Neural crest cell (in vitro differentiated cells): ENCODE measurements around the gene EIF2AK2. TPM values are rescaled to one million over a fixed set of nuclear protein-coding genes. Genes with fewer than 3 reads are reported as not detected.

ENCODE experiments used
- DNase-seq: peaks from one replicate; pipeline ENCODE4 v3.0.0; 2021; ENCODE audit warnings: low read depth, mixed read lengths, low spot score
- H3K27ac Mint-ChIP-seq: one replicate; pipeline ENCODE4 v1.8.0; 2021; ENCODE audit warnings: mild to moderate bottlenecking, mixed read lengths; ENCODE audit not compliant: unreplicated experiment
- H3K27me3 Mint-ChIP-seq: 2 replicates; pipeline ENCODE4 v1.8.0; 2021; ENCODE audit warnings: low read depth, mild to moderate bottlenecking, mixed read lengths
- H3K36me3 Mint-ChIP-seq: 2 replicates; pipeline ENCODE4 v1.8.0; 2021; ENCODE audit warnings: low read depth, mild to moderate bottlenecking, mixed read lengths
- H3K4me1 Mint-ChIP-seq: 2 replicates; pipeline ENCODE4 v1.8.0; 2021; ENCODE audit warnings: mixed read lengths
- H3K4me3 Mint-ChIP-seq: one replicate; pipeline ENCODE4 v1.8.0; 2021; ENCODE audit warnings: mild to moderate bottlenecking, mixed read lengths
- H3K9me3 Mint-ChIP-seq: 2 replicates; pipeline ENCODE4 v1.8.0; 2021; ENCODE audit warnings: mixed read lengths
- CTCF ChIP-seq: fragments of 200-600 bp; sonication (generic); conservative IDR thresholded peaks from 2 replicates; pipeline ENCODE4 v1.5.0; 2021; ENCODE audit warnings: antibody characterized with exemption, mild to moderate bottlenecking
- total RNA-seq: library from RNA; stranded (reverse); gene quantifications from 2 replicates; pipeline ENCODE4 v1.2.1, GENCODE V29; 2021

EIF2AK2 gene
- total RNA-seq, 1 donor from 2014 or later: 34.1 TPM

GRCh38 chr2:37191253-37191652, 34.5 kb upstream of the EIF2AK2 start:
- no peaks in the 10 kb centered on the region for H3K27me3 Mint-ChIP-seq
- no peak for DNase-seq
- H3K4me1 Mint-ChIP-seq: peaks cover 8% of the 10 kb centered on the region
- no peak overlapping the region for H3K27ac Mint-ChIP-seq
- TF ChIP-seq CTCF: no peak
- no peak overlapping the region for H3K4me3 Mint-ChIP-seq
- H3K9me3 Mint-ChIP-seq: no peaks in the 10 kb centered on the region
- no peaks in the 10 kb centered on the region for H3K36me3 Mint-ChIP-seq

GRCh38 chr2:37190290-37190689, 33.5 kb upstream of the EIF2AK2 start:
- peaks cover 8% of the 10 kb centered on the region for H3K4me1 Mint-ChIP-seq

GRCh38 chr2:37189452-37190153, 32.8 kb upstream of the EIF2AK2 start:
- DNase-seq: no peak
- H3K4me1 Mint-ChIP-seq: peaks cover 8% of the 10 kb centered on the region
- H3K4me3 Mint-ChIP-seq: no peak overlapping the region
- peak overlapping the region; percentile 52 for H3K27ac Mint-ChIP-seq
- no peaks in the 10 kb centered on the region for H3K27me3 Mint-ChIP-seq
- TF ChIP-seq CTCF: no peak
- H3K36me3 Mint-ChIP-seq: no peaks in the 10 kb centered on the region
- no peaks in the 10 kb centered on the region for H3K9me3 Mint-ChIP-seq

More at GRCh38 chr2:37190290-37190689, 33.5 kb upstream of the EIF2AK2 start:
- no peak for TF ChIP-seq CTCF
- Mint-ChIP-seq H3K4me3 (no peak overlapping the region), H3K9me3 (no peaks in the 10 kb centered on the region), H3K36me3 (no peaks in the 10 kb centered on the region), H3K27me3 (no peaks in the 10 kb centered on the region), H3K27ac (no peak overlapping the region)
- no peak for DNase-seq

- Mint-ChIP-seq H3K27me3 (no peaks in the 10 kb centered on the region), H3K4me1 (peaks cover 8% of the 10 kb centered on the region), H3K27ac (no peak within 1 kb of the TSS), H3K4me3 (no peak within 1 kb of the TSS), H3K9me3 (no peaks in the 10 kb centered on the region), H3K36me3 (no peaks in the 10 kb centered on the region)
- no peak for TF ChIP-seq CTCF
- DNase-seq: no peak
These were observed 31.8 kb upstream of the EIF2AK2 start, which contains the start of gene SULT6B1 for GRCh38 chr2:37188570-37188969. TSS of gene SULT6B1 (minus strand) at chr2:37188670. CDS start at chr2:37188640, 30 bp downstream.

- no peak for DNase-seq
- H3K4me3 Mint-ChIP-seq: no peak overlapping the region
- H3K9me3 Mint-ChIP-seq: no peaks in the 10 kb centered on the region
- H3K27me3 Mint-ChIP-seq: no peaks in the 10 kb centered on the region
- TF ChIP-seq CTCF: no peak
- no peaks in the 10 kb centered on the region for H3K36me3 Mint-ChIP-seq
- no peaks in the 10 kb centered on the region for H3K4me1 Mint-ChIP-seq
- H3K27ac Mint-ChIP-seq: no peak overlapping the region
These were observed 25.2 kb upstream of the EIF2AK2 start for GRCh38 chr2:37181726-37182684.
